ENCODE data around the gene MYEOV. TPM values are rescaled to one million over a fixed set of nuclear protein-coding genes. Genes with fewer than 3 reads are reported as not detected.

Gene MYEOV
- total RNA-seq, 1 donor from 2014 or later = not detected

- Mint-ChIP-seq H3K27me3 (ENCODE audit: unreplicated experiment) (peaks cover 3% of the 10 kb centered on the region), H3K27ac (ENCODE audit: unreplicated experiment) (no peak overlapping the region), H3K9me3 (ENCODE audit: unreplicated experiment) (no peaks in the 10 kb centered on the region), H3K36me3 (ENCODE audit: low read depth, unreplicated experiment) (peaks cover 7% of the 10 kb centered on the region), H3K4me1 (ENCODE audit: unreplicated experiment) (no peaks in the 10 kb centered on the region), H3K4me3 (ENCODE audit: unreplicated experiment) (no peak overlapping the region)
- TF ChIP-seq CTCF (IDR thresholded peaks at IDR 0.05; ENCODE audit: unreplicated experiment) = no peak
- no peak for DNase-seq (ENCODE audit: low spot score)
These were observed 28.7 kb upstream of the MYEOV start for GRCh38 chr11:69265210-69265609.

- Mint-ChIP-seq H3K4me3 (ENCODE audit: unreplicated experiment) (no peak overlapping the region), H3K27ac (ENCODE audit: unreplicated experiment) (no peak overlapping the region), H3K36me3 (ENCODE audit: low read depth, unreplicated experiment) (peaks cover 7% of the 10 kb centered on the region), H3K9me3 (ENCODE audit: unreplicated experiment) (no peaks in the 10 kb centered on the region), H3K27me3 (ENCODE audit: unreplicated experiment) (peaks cover 3% of the 10 kb centered on the region), H3K4me1 (ENCODE audit: unreplicated experiment) (no peaks in the 10 kb centered on the region)
- no peak for DNase-seq (ENCODE audit: low spot score)
- no peak for TF ChIP-seq CTCF (IDR thresholded peaks at IDR 0.05; ENCODE audit: unreplicated experiment)
These were observed 27.9 kb upstream of the MYEOV start for GRCh38 chr11:69265911-69266510.

- H3K27ac Mint-ChIP-seq (ENCODE audit: unreplicated experiment) = no peak overlapping the region
- H3K4me1 Mint-ChIP-seq (ENCODE audit: unreplicated experiment) = no peaks in the 10 kb centered on the region
- H3K4me3 Mint-ChIP-seq (ENCODE audit: unreplicated experiment) = no peak overlapping the region
- peaks cover 7% of the 10 kb centered on the region for H3K36me3 Mint-ChIP-seq (ENCODE audit: low read depth, unreplicated experiment)
- DNase-seq (ENCODE audit: low spot score) = no peak
- H3K27me3 Mint-ChIP-seq (ENCODE audit: unreplicated experiment) = peaks cover 3% of the 10 kb centered on the region
- TF ChIP-seq CTCF (IDR thresholded peaks at IDR 0.05; ENCODE audit: unreplicated experiment) = no peak
- H3K9me3 Mint-ChIP-seq (ENCODE audit: unreplicated experiment) = no peaks in the 10 kb centered on the region
These were observed 26.6 kb upstream of the MYEOV start for GRCh38 chr11:69267395-69267805.

DNA sequence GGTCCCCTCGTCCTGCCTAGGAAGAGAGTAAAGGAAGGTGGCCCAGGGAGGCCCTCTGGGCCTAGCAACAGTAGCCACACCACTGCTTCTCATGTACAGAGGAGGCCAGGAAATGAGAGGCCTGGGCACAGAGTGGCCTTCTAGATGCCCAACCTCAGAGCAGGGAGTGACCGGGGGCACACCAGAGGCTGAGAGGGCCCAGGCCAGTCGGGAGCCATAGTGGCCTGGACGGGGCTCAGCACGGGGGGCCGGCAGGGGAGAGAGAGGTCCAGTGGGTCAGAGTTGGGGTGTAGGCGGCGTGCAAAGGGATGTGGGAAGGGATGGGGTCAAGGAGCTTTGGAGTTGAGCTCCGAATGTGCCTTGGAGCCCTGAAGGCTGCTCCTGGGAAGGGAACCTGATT is 25.0 kb upstream of the MYEOV start:
- no peak for DNase-seq (ENCODE audit: low spot score)
- no peaks in the 10 kb centered on the region for H3K36me3 Mint-ChIP-seq (ENCODE audit: low read depth, unreplicated experiment)
- no peak for TF ChIP-seq CTCF (IDR thresholded peaks at IDR 0.05; ENCODE audit: unreplicated experiment)
- no peaks in the 10 kb centered on the region for H3K4me1 Mint-ChIP-seq (ENCODE audit: unreplicated experiment)
- H3K4me3 Mint-ChIP-seq (ENCODE audit: unreplicated experiment) = no peak overlapping the region
- H3K27ac Mint-ChIP-seq (ENCODE audit: unreplicated experiment) = no peak overlapping the region
- H3K27me3 Mint-ChIP-seq (ENCODE audit: unreplicated experiment) = peaks cover 1% of the 10 kb centered on the region
- no peaks in the 10 kb centered on the region for H3K9me3 Mint-ChIP-seq (ENCODE audit: unreplicated experiment)

DNA sequence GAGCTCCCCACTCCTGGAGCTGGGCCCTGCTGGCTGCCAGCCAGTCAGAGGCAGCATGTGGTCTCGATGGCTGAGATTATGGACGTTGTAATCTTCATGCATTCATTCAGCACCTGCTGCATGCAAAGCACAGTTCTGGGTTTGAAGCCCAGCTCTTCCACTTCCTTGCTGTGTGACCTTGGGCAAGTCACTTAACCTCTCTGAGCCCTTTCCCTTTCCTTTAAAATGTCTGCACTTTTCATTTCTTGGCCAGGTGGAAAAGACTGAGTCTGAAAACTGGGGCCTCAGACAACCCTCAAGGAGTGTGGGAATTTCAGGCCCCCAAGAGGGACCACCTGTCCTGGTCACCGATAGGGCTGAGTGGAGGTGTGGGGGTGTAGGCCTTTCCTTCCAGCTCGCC is 24.6 kb upstream of the MYEOV start:
- no peak overlapping the region for H3K27ac Mint-ChIP-seq (ENCODE audit: unreplicated experiment)
- TF ChIP-seq CTCF (IDR thresholded peaks at IDR 0.05; ENCODE audit: unreplicated experiment) = no peak
- H3K36me3 Mint-ChIP-seq (ENCODE audit: low read depth, unreplicated experiment) = no peaks in the 10 kb centered on the region
- H3K4me3 Mint-ChIP-seq (ENCODE audit: unreplicated experiment) = no peak overlapping the region
- H3K4me1 Mint-ChIP-seq (ENCODE audit: unreplicated experiment) = no peaks in the 10 kb centered on the region
- peaks cover 1% of the 10 kb centered on the region for H3K27me3 Mint-ChIP-seq (ENCODE audit: unreplicated experiment)
- H3K9me3 Mint-ChIP-seq (ENCODE audit: unreplicated experiment) = no peaks in the 10 kb centered on the region
- no peak for DNase-seq (ENCODE audit: low spot score)

Measured in endothelial cell (in vitro differentiated cells).